ENCODE measurements around the gene ZNF561.

The ZNF561 gene

GRCh38 chr19:9645472-9645871, 24.4 kb upstream of the ZNF561 start:
- TF ChIP-seq EGR1 (IDR thresholded peaks at IDR 0.05) (no peak), CREB1 (IDR thresholded peaks at IDR 0.05; ENCODE audit: low read depth) (no peak), TEAD4 (IDR thresholded peaks at IDR 0.05) (no peak), REST (IDR thresholded peaks at IDR 0.05; ENCODE audit: low read depth) (no peak), USF1 (IDR thresholded peaks at IDR 0.05) (no peak), TAF1 (IDR thresholded peaks at IDR 0.05; ENCODE audit: low read depth) (no peak), YY1 (IDR thresholded peaks at IDR 0.05; ENCODE audit: low read depth) (no peak), TCF12 (IDR thresholded peaks at IDR 0.05; ENCODE audit: low read depth) (no peak), CEBPB (IDR thresholded peaks at IDR 0.05) (no peak), ZBTB7A (IDR thresholded peaks at IDR 0.05; ENCODE audit: low read depth) (no peak), FOXM1 (IDR thresholded peaks at IDR 0.05; ENCODE audit: borderline replicate concordance, low read depth) (no peak), RAD21 (IDR thresholded peaks at IDR 0.05; ENCODE audit: low read depth) (no peak), EP300 (IDR thresholded peaks at IDR 0.05; ENCODE audit: borderline replicate concordance) (no peak)

- TF ChIP-seq TAF1 (IDR thresholded peaks at IDR 0.05; ENCODE audit: low read depth) (no peak), CEBPB (IDR thresholded peaks at IDR 0.05) (no peak), MAX (IDR thresholded peaks at IDR 0.05) (no peak)
Observed at GRCh38 chr19:9644472-9644871, 23.4 kb upstream of the ZNF561 start.

GRCh38 chr19:9641810-9642209, 20.8 kb upstream of the ZNF561 start:
- TF ChIP-seq TEAD4 (IDR thresholded peaks at IDR 0.05): no peak
- no peak for TF ChIP-seq TCF12 (IDR thresholded peaks at IDR 0.05; ENCODE audit: low read depth)

GRCh38 chr19:9640956-9641355, 19.9 kb upstream of the ZNF561 start:
- TF ChIP-seq USF1 (IDR thresholded peaks at IDR 0.05): no peak
- TF ChIP-seq MAX (IDR thresholded peaks at IDR 0.05): no peak
- TF ChIP-seq EGR1 (IDR thresholded peaks at IDR 0.05): no peak
- no peak for TF ChIP-seq ZBTB7A (IDR thresholded peaks at IDR 0.05; ENCODE audit: low read depth)
- no peak for TF ChIP-seq TCF12 (IDR thresholded peaks at IDR 0.05; ENCODE audit: low read depth)
- TF ChIP-seq TEAD4 (IDR thresholded peaks at IDR 0.05): no peak
- no peak for TF ChIP-seq CREB1 (IDR thresholded peaks at IDR 0.05; ENCODE audit: low read depth)

GRCh38 chr19:9636018-9636417, 15.0 kb upstream of the ZNF561 start:
- TF ChIP-seq TEAD4 (IDR thresholded peaks at IDR 0.05) (no peak), ZBTB7A (IDR thresholded peaks at IDR 0.05; ENCODE audit: low read depth) (no peak), REST (IDR thresholded peaks at IDR 0.05; ENCODE audit: low read depth) (no peak), CEBPB (IDR thresholded peaks at IDR 0.05) (no peak), EP300 (IDR thresholded peaks at IDR 0.05; ENCODE audit: borderline replicate concordance) (no peak), CREB1 (IDR thresholded peaks at IDR 0.05; ENCODE audit: low read depth) (no peak), USF1 (IDR thresholded peaks at IDR 0.05) (no peak), YY1 (IDR thresholded peaks at IDR 0.05; ENCODE audit: low read depth) (no peak), MAX (IDR thresholded peaks at IDR 0.05) (no peak), RAD21 (IDR thresholded peaks at IDR 0.05; ENCODE audit: low read depth) (no peak), FOXM1 (IDR thresholded peaks at IDR 0.05; ENCODE audit: borderline replicate concordance, low read depth) (no peak), TAF1 (IDR thresholded peaks at IDR 0.05; ENCODE audit: low read depth) (no peak), EGR1 (IDR thresholded peaks at IDR 0.05) (no peak), TCF12 (IDR thresholded peaks at IDR 0.05; ENCODE audit: low read depth) (no peak), NFIC (IDR thresholded peaks at IDR 0.05) (no peak)

GRCh38 chr19:9627856-9628255, 6.8 kb upstream of the ZNF561 start:
- TF ChIP-seq EP300 (IDR thresholded peaks at IDR 0.05; ENCODE audit: borderline replicate concordance) (no peak), RAD21 (IDR thresholded peaks at IDR 0.05; ENCODE audit: low read depth) (no peak), MAX (IDR thresholded peaks at IDR 0.05) (no peak), EGR1 (IDR thresholded peaks at IDR 0.05) (no peak), TEAD4 (IDR thresholded peaks at IDR 0.05) (no peak), ZBTB7A (IDR thresholded peaks at IDR 0.05; ENCODE audit: low read depth) (no peak), CREB1 (IDR thresholded peaks at IDR 0.05; ENCODE audit: low read depth) (no peak), USF1 (IDR thresholded peaks at IDR 0.05) (no peak), YY1 (IDR thresholded peaks at IDR 0.05; ENCODE audit: low read depth) (no peak)
